Endodermal cell (in vitro differentiated cells): ENCODE data around the gene ZNF469. TPM values are rescaled to one million over a fixed set of nuclear protein-coding genes. Genes with fewer than 3 reads are reported as not detected.

Experiments used
- DNase-seq: peaks from one replicate; pipeline ENCODE4 v3.0.0-alpha.2; 2017
- H3K27ac ChIP-seq: 2 replicates; pipeline ENCODE4 v1.5.1; 2013; ENCODE audit warnings: mild to moderate bottlenecking, low read depth, low read length, moderate library complexity
- H3K27me3 ChIP-seq: 2 replicates; pipeline ENCODE4 v1.6.1; 2013; ENCODE audit warnings: mild to moderate bottlenecking, low read length, moderate library complexity; ENCODE audit not compliant: insufficient read depth, control insufficient read depth, poor library complexity, severe bottlenecking
- H3K36me3 ChIP-seq: 2 replicates; pipeline ENCODE4 v1.7.0; 2013; ENCODE audit warnings: mild to moderate bottlenecking, low read length, moderate library complexity; ENCODE audit not compliant: control insufficient read depth, insufficient read depth
- H3K4me1 ChIP-seq: one replicate; pipeline ENCODE4 v1.7.0; 2013; ENCODE audit warnings: low read length; ENCODE audit not compliant: control insufficient read depth, insufficient read depth
- H3K4me3 ChIP-seq: 2 replicates; pipeline ENCODE4 v1.5.1; 2013; ENCODE audit warnings: mild to moderate bottlenecking, low read length, moderate library complexity
- H3K9ac ChIP-seq: 2 replicates; pipeline ENCODE4 v1.6.1; 2013; ENCODE audit warnings: mild to moderate bottlenecking, low read length, moderate library complexity; ENCODE audit not compliant: poor library complexity, severe bottlenecking; ENCODE audit errors: extremely low read depth
- H3K9me3 ChIP-seq: 2 replicates; pipeline ENCODE4 v1.6.1; 2013; ENCODE audit warnings: mild to moderate bottlenecking, low read length, moderate library complexity; ENCODE audit not compliant: control insufficient read depth
- H3K27ac Mint-ChIP-seq: 2 replicates; pipeline ENCODE4 v1.8.0; 2020; ENCODE audit warnings: mixed read lengths
- H3K27me3 Mint-ChIP-seq: 2 replicates; pipeline ENCODE4 v1.8.0; 2021; ENCODE audit warnings: mild to moderate bottlenecking, mixed read lengths; ENCODE audit not compliant: insufficient read depth
- H3K36me3 Mint-ChIP-seq: 2 replicates; pipeline ENCODE4 v1.8.0; 2020; ENCODE audit warnings: low read depth, mixed read lengths
- H3K4me1 Mint-ChIP-seq: 2 replicates; pipeline ENCODE4 v1.8.0; 2020; ENCODE audit warnings: mixed read lengths
- H3K4me3 Mint-ChIP-seq: 2 replicates; pipeline ENCODE4 v1.8.0; 2020; ENCODE audit warnings: mild to moderate bottlenecking, moderate library complexity, mixed read lengths
- H3K9me3 Mint-ChIP-seq: 2 replicates; pipeline ENCODE4 v1.8.0; 2020; ENCODE audit warnings: mild to moderate bottlenecking, mixed read lengths
- WGBS, 2 experiments: methylation state at CpG; one replicate each; pipeline versions ENCODE4 v1.1.5 to v1.1.7; 2013; ENCODE audit warnings: missing lambda C conversion rate in 2 of 2, mixed read lengths in 1 of 2; ENCODE audit not compliant: insufficient coverage in 1 of 2, insufficient read length in 1 of 2; 5-methylcytosine and 5-hydroxymethylcytosine counted together
- total RNA-seq, 2 donors: library from RNA; stranded (reverse); fragmentation: NEBNext Ultra II Directional in 1 of 2; extraction: Animal tissue kit (Norgen Biotek cat#: 25700) in 1 of 2; gene quantifications; 2 replicates in 1 of 2; 3 replicates in 1 of 2; pipeline ENCODE4 v1.2.1, GENCODE V29; 2021
- TF ChIP-seq, protein P1 (sequence below): fragments of 200-600 bp; sonication (generic); conservative IDR thresholded peaks from 2 replicates; pipeline ENCODE4 v1.5.0; 2021; ENCODE audit warnings: antibody characterized with exemption, mild to moderate bottlenecking

ZNF469 gene
- total RNA-seq, 2 donors from 2014 or later = 0.68 to 4.7 TPM

DNA sequence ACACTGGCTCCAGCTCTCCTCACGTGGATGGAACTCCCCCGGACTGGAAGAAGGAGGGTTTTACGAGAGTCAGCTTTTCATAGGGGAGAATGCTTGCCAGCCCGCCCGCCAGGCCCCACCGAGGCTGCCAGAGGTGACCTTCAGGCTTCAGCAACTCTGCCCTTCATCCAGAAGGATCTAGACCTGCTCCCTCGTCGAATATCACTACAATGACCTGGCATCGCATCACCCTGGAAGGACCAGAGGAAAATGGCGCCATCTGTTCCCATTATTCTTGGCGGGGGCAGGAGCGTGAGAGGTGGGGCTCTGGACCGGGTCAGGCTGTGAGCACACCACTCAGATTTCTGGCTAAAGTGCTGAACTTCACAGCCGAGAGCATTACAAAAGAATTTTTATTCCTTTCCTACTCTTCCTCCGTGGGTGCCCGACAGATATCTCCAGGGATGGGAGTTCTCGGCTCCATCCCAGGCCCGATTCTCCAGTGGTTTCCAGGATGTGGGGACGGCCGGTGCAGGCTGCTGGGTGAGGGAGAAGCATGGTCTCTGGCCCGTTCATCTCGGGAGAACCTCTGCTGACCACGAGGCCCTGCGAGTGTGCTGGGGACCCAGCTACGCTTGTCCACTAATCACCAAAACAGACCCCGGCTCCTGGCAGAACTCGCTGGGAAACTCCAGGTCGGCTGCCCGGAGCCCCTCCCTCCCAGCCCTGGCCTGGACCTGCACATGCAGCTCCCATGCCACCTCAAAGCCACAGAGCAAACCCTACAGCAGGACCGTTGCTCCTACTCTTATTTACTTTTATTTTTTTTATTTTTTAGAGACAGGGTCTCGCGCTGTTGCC is 36.8 kb upstream of the ZNF469 start:
- H3K36me3 Mint-ChIP-seq = no peaks in the 10 kb centered on the region

DNA sequence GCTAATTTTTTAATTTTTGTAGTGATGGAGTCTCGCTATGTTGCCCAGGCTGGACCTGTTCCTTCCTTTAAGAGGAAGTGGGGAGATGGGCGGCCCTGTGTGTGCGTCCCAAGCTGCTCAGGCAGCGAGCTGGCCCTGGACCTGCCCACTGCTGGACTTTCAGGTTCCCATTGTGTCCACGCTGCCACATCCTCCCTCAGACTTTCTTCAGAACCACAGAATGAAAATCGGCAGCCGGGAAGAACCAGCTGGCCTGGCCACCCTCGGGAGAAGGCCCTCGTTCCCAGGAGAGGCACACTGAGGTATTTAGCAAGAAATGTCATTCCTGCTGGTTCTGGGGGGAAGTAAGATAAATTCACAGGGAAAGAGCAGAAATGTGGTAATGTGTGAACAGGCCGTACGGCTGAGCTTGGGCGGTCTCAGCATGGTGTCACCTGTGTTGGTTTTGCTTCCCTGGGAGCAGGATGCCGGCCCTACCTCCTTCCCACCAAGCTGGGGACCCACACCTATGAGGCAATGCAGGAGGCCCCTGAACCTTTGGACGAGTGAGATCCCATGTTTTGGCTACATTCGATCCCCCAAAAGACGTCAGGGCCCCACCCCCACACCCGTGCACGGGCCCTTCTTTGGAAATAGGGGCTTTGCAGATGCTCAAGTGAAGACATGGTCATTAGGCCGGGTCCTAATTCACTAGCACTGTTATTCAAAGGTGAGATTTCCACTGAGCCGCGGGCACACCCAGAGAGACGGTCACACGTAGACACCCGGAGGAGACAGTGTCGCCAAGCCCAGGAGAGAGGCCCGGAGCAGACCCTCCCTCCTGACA is 35.9 kb upstream of the ZNF469 start:
- no peaks in the 10 kb centered on the region for H3K27me3 ChIP-seq
- H3K4me3 Mint-ChIP-seq = no peak overlapping the region
- WGBS, 2 experiments = 92 to 95% methylated on average over 20 to 26 of the region's 26 CpGs
- H3K36me3 ChIP-seq = no peaks in the 10 kb centered on the region
- no peaks in the 10 kb centered on the region for H3K4me1 ChIP-seq
- no peak for DNase-seq
- H3K27ac ChIP-seq = no peak overlapping the region
- H3K9ac ChIP-seq = no peak overlapping the region
- no peak overlapping the region for H3K27ac Mint-ChIP-seq
- TF ChIP-seq, protein P1, sequence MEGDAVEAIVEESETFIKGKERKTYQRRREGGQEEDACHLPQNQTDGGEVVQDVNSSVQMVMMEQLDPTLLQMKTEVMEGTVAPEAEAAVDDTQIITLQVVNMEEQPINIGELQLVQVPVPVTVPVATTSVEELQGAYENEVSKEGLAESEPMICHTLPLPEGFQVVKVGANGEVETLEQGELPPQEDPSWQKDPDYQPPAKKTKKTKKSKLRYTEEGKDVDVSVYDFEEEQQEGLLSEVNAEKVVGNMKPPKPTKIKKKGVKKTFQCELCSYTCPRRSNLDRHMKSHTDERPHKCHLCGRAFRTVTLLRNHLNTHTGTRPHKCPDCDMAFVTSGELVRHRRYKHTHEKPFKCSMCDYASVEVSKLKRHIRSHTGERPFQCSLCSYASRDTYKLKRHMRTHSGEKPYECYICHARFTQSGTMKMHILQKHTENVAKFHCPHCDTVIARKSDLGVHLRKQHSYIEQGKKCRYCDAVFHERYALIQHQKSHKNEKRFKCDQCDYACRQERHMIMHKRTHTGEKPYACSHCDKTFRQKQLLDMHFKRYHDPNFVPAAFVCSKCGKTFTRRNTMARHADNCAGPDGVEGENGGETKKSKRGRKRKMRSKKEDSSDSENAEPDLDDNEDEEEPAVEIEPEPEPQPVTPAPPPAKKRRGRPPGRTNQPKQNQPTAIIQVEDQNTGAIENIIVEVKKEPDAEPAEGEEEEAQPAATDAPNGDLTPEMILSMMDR = no peak
- H3K4me1 Mint-ChIP-seq = no peaks in the 10 kb centered on the region
- no peaks in the 10 kb centered on the region for H3K9me3 ChIP-seq
- no peaks in the 10 kb centered on the region for H3K36me3 Mint-ChIP-seq
- no peak overlapping the region for H3K4me3 ChIP-seq
- peaks cover 7% of the 10 kb centered on the region for H3K9me3 Mint-ChIP-seq
- H3K27me3 Mint-ChIP-seq = no peaks in the 10 kb centered on the region

More for the DNA sequence above, 36.8 kb upstream of the ZNF469 start:
- H3K27ac Mint-ChIP-seq = no peak overlapping the region
- H3K4me3 Mint-ChIP-seq = no peak overlapping the region
- DNase-seq = no peak
- Histone ChIP-seq H3K36me3 (no peaks in the 10 kb centered on the region), H3K9me3 (no peaks in the 10 kb centered on the region), H3K4me3 (no peak overlapping the region), H3K27ac (no peak overlapping the region), H3K27me3 (no peaks in the 10 kb centered on the region), H3K9ac (no peak overlapping the region), H3K4me1 (no peaks in the 10 kb centered on the region)
- WGBS, 2 experiments = 93 to 96% methylated on average over 26 to 32 of the region's 32 CpGs
- H3K9me3 Mint-ChIP-seq = peaks cover 7% of the 10 kb centered on the region
- TF ChIP-seq, protein P1 = no peak
- H3K4me1 Mint-ChIP-seq = no peaks in the 10 kb centered on the region
- H3K27me3 Mint-ChIP-seq = no peaks in the 10 kb centered on the region

DNA sequence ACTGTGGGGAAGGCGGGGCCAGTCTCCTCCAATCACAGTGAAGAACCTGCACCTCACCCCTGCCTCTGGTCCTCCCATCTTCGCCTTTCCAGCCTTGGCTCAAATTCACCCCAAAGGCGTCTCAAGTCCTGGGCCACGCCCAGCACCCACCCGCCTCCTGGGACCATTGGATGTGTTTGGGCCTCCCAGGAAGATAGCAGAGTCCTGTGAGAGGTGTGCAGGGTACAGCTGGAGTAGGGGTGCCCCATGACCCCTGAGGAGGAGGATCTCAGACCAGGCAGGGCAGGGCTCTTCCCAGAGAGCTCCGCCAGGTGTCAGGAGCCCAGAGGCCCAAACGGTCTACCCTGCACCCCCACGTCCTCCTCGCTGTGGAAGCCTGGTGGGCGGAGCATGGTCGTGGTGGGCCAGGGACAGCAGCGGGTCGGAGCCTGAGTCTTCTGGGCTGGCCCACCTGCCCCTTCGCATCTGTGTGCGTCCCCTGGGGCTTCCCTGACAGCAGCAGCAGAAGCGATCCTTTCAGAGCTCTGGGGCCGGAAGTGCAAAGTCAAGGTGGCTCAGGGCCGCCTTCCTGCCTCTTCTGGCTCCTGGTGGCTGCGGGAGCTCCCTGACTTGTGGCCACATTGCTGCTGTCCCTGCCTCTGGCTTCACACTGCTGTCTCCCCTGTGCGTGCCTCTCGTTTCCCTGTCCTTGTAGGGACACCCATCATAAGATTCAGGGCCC is 34.9 kb upstream of the ZNF469 start:
- Histone ChIP-seq H3K9ac (no peak overlapping the region), H3K9me3 (no peaks in the 10 kb centered on the region), H3K4me1 (no peaks in the 10 kb centered on the region), H3K27me3 (no peaks in the 10 kb centered on the region), H3K4me3 (no peak overlapping the region), H3K36me3 (no peaks in the 10 kb centered on the region), H3K27ac (no peak overlapping the region)
- Mint-ChIP-seq H3K27me3 (no peaks in the 10 kb centered on the region), H3K4me1 (no peaks in the 10 kb centered on the region), H3K36me3 (no peaks in the 10 kb centered on the region), H3K27ac (peak overlapping the region; percentile 76), H3K9me3 (peaks cover 7% of the 10 kb centered on the region), H3K4me3 (no peak overlapping the region)
- TF ChIP-seq, protein P1 = no peak
- DNase-seq = no peak
- 94% methylated on average over 12 to 21 of the region's 21 CpGs for WGBS, 2 experiments
